SU-DHL-6 (cell line): ENCODE measurements around the gene GABRD.

Experiments
- CTCF ChIP-seq: fragments of 200-600 bp; sonication (generic); IDR thresholded peaks from one replicate; pipeline ENCODE4 v1.5.1; 2017; ENCODE audit warnings: antibody characterized with exemption, mild to moderate bottlenecking, low read length, moderate library complexity; ENCODE audit not compliant: insufficient read depth, poor library complexity, severe bottlenecking
- EZH2phosphoT487 ChIP-seq: fragments of 200-600 bp; sonication (generic), shearing (Covaris generic); conservative IDR thresholded peaks from 2 replicates; pipeline ENCODE4 v1.6.1; 2018; ENCODE audit warnings: mild to moderate bottlenecking, antibody characterized with exemption, low read length, moderate library complexity, mixed read lengths

DNA sequence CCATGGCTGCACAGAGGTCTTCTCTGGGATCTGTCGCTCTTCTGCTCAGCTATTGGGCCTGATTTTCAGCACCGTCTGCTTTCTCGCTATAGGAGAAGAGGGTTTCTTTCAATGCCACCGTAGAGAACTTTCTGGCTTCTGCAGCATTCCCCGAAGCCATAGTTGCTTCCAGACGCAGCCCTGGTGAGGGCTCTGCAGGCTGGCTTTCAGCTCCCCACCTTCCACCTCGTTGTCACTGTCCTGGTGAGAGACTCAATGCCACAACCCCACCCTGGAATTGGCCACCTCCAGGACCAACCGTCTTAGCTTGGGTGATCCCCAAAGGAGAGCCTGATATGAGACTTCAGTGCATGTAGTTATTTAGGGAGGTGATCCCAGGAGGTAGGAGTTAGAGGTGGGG, 19.1 kb downstream of the GABRD start:
- no peak for TF ChIP-seq CTCF
- TF ChIP-seq EZH2phosphoT487 = no peak
